Astrocyte (in vitro differentiated cells and primary cell): ENCODE results near the gene GBX1. TPM values are rescaled to one million over a fixed set of nuclear protein-coding genes. Genes with fewer than 3 reads are reported as not detected.

Experiments used
- DNase-seq: peaks from one replicate; pipeline ENCODE4 v3.0.0-alpha.2; 2010; ENCODE audit warnings: low read depth
- FAIRE-seq: peaks from 2 replicates; lab custom pipeline; 2011; peaks lifted over from hg19 to GRCh38; lab: Jason Lieb, UNC
- H2AFZ ChIP-seq: 2 replicates; pipeline ENCODE4 v1.6.0; 2012; ENCODE audit warnings: low read depth, low read length, inconsistent platforms
- H3K27ac ChIP-seq: 2 replicates; pipeline ENCODE4 v1.5.1; 2011; ENCODE audit warnings: low read depth, low read length, inconsistent platforms
- H3K27me3 ChIP-seq: 2 replicates; pipeline ENCODE4 v1.6.0; 2011; ENCODE audit warnings: low read length, inconsistent platforms; ENCODE audit not compliant: insufficient read depth
- H3K36me3 ChIP-seq: 2 replicates; pipeline ENCODE4 v1.5.1; 2011; ENCODE audit warnings: low read length, inconsistent platforms; ENCODE audit not compliant: insufficient read depth
- H3K4me1 ChIP-seq: 2 replicates; pipeline ENCODE4 v1.5.1; 2011; ENCODE audit warnings: low read length, inconsistent platforms; ENCODE audit not compliant: insufficient read depth
- H3K4me2 ChIP-seq: 2 replicates; pipeline ENCODE4 v1.6.0; 2012; ENCODE audit warnings: low read length, inconsistent platforms
- H3K4me3 ChIP-seq: 2 replicates; pipeline ENCODE4 v1.5.1; 2011; ENCODE audit warnings: low read depth, mild to moderate bottlenecking, low read length, inconsistent platforms; ENCODE audit not compliant: insufficient read depth
- H3K79me2 ChIP-seq: 2 replicates; pipeline ENCODE4 v1.6.0; 2012; ENCODE audit warnings: mild to moderate bottlenecking, low read length, inconsistent platforms; ENCODE audit not compliant: insufficient read depth
- H3K9ac ChIP-seq: 2 replicates; pipeline ENCODE4 v1.6.0; 2012; ENCODE audit warnings: mild to moderate bottlenecking, low read length, inconsistent platforms
- H3K9me3 ChIP-seq: 2 replicates; pipeline ENCODE4 v1.5.1; 2012; ENCODE audit warnings: low read depth, mild to moderate bottlenecking, low read length, inconsistent platforms; ENCODE audit not compliant: insufficient read depth
- H4K20me1 ChIP-seq: 2 replicates; pipeline ENCODE4 v1.6.0; 2012; ENCODE audit warnings: low read length, inconsistent platforms; ENCODE audit not compliant: insufficient read depth
- H3K27ac Mint-ChIP-seq: one replicate; pipeline ENCODE4 v1.8.0; 2021; ENCODE audit warnings: mild to moderate bottlenecking, mixed read lengths; ENCODE audit not compliant: unreplicated experiment
- H3K27me3 Mint-ChIP-seq: one replicate; pipeline ENCODE4 v1.8.0; 2021; ENCODE audit warnings: low read depth, mixed read lengths; ENCODE audit not compliant: unreplicated experiment
- H3K36me3 Mint-ChIP-seq: one replicate; pipeline ENCODE4 v1.8.0; 2021; ENCODE audit warnings: low read depth, mixed read lengths; ENCODE audit not compliant: unreplicated experiment
- H3K4me1 Mint-ChIP-seq: one replicate; pipeline ENCODE4 v1.8.0; 2021; ENCODE audit warnings: low read depth, mixed read lengths; ENCODE audit not compliant: unreplicated experiment
- H3K4me3 Mint-ChIP-seq: one replicate; pipeline ENCODE4 v1.8.0; 2021; ENCODE audit warnings: mild to moderate bottlenecking, moderate library complexity, mixed read lengths; ENCODE audit not compliant: unreplicated experiment
- H3K9me3 Mint-ChIP-seq: one replicate; pipeline ENCODE4 v1.8.0; 2021; ENCODE audit warnings: mild to moderate bottlenecking, mixed read lengths; ENCODE audit not compliant: unreplicated experiment
- EZH2 ChIP-seq: IDR thresholded peaks from 2 replicates; pipeline ENCODE4 v1.6.1; 2012; ENCODE audit warnings: mild to moderate bottlenecking, low read length, inconsistent platforms; ENCODE audit not compliant: insufficient read depth
- total RNA-seq: library from RNA; stranded (reverse); gene quantifications from 2 replicates; pipeline ENCODE4 v1.2.1, GENCODE V29; 2021
- TF ChIP-seq, protein P1 (sequence below): IDR thresholded peaks from 2 replicates; pipeline ENCODE4 v1.5.1; 2011; ENCODE audit warnings: low read depth, mild to moderate bottlenecking, inconsistent platforms, low read length, moderate library complexity; ENCODE audit not compliant: insufficient read depth

The GBX1 gene
- total RNA-seq, 1 donor from 2014 or later: not detected

DNA sequence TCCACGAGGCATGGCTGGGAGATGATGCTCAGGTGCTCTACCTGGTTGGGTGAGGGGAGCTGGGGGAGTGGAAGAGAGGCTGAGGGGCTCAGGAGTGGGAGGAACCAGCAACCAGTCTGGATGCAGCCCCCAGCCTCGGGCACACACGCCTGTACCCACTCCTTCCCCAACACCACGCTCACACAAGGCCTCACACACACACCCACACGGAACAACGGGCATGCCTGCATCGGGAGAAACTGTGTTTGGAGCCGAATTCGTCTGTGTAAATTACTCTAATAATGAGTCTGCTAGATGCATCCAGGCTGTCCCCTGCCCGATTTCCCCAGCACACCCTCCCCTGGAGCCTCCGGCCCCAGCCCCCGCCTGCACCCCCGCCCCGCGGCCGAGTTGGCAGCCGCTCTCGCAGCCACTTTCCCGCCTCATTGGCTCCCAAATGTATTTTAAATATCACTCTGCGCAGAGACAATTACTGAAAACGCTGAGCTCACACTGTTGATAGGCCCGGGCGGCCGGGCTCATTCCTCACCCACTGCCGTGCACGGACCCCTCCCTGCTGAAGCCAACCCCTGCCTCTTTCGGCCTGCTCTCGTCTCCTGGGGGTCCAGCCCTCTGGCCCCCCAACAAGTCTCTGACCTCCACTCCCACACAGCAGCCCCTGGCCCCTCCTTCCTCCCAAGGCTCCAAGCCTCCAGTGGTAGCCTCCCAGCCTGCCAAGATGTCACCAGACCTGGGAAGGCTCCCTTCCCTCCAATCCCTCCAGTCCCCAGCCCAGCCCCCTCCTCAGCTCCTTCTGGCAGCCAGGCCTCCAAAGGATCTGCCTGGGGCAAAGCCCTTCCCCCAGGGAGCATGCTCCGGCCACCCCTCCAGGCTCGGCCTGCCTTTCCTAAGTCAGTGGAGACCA is 31.7 kb upstream of the GBX1 start:
- no peaks in the 10 kb centered on the region for H4K20me1 ChIP-seq
- no peaks in the 10 kb centered on the region for H3K4me1 ChIP-seq
- H2AFZ ChIP-seq: no peak overlapping the region
- TF ChIP-seq, protein P1, sequence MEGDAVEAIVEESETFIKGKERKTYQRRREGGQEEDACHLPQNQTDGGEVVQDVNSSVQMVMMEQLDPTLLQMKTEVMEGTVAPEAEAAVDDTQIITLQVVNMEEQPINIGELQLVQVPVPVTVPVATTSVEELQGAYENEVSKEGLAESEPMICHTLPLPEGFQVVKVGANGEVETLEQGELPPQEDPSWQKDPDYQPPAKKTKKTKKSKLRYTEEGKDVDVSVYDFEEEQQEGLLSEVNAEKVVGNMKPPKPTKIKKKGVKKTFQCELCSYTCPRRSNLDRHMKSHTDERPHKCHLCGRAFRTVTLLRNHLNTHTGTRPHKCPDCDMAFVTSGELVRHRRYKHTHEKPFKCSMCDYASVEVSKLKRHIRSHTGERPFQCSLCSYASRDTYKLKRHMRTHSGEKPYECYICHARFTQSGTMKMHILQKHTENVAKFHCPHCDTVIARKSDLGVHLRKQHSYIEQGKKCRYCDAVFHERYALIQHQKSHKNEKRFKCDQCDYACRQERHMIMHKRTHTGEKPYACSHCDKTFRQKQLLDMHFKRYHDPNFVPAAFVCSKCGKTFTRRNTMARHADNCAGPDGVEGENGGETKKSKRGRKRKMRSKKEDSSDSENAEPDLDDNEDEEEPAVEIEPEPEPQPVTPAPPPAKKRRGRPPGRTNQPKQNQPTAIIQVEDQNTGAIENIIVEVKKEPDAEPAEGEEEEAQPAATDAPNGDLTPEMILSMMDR: no peak
- TF ChIP-seq EZH2: no peak
- Mint-ChIP-seq H3K36me3 (no peaks in the 10 kb centered on the region), H3K4me1 (no peaks in the 10 kb centered on the region), H3K27me3 (peaks cover 41% of the 10 kb centered on the region), H3K27ac (no peak overlapping the region), H3K9me3 (peaks cover 5% of the 10 kb centered on the region), H3K4me3 (no peak overlapping the region)
- H3K4me2 ChIP-seq: no peak overlapping the region
- no peak overlapping the region for H3K9ac ChIP-seq
- H3K27me3 ChIP-seq: peaks cover 35% of the 10 kb centered on the region
- no peak for FAIRE-seq
- H3K9me3 ChIP-seq: no peaks in the 10 kb centered on the region
- H3K4me3 ChIP-seq: no peak overlapping the region
- no peak for DNase-seq
- no peaks in the 10 kb centered on the region for H3K79me2 ChIP-seq
- H3K36me3 ChIP-seq: no peaks in the 10 kb centered on the region
- no peak overlapping the region for H3K27ac ChIP-seq

DNA sequence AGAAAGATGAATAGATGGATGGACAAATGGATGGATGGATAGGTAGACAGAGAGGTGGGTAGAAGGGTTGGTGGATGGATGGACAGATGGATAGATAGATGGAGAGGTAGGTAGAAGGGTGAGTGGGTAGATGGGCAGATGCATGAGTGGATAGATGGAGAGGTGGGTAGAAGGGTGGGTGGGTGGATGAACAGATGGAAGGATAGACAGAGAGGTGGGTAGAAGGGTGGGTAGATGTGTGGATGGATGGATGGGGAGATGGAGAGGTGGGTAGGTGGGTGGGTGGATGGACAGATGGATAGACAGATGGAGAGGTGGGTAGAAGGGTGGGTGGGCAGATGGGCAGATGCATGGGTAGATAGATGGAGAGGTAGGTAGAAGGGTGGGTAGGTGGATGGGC is 30.4 kb upstream of the GBX1 start:
- H3K36me3 Mint-ChIP-seq: no peaks in the 10 kb centered on the region
- Histone ChIP-seq H2AFZ (no peak overlapping the region), H3K27me3 (peaks cover 34% of the 10 kb centered on the region), H3K4me3 (no peak overlapping the region), H3K4me1 (no peaks in the 10 kb centered on the region), H3K27ac (no peak overlapping the region), H3K4me2 (no peak overlapping the region), H3K79me2 (no peaks in the 10 kb centered on the region), H3K9me3 (no peaks in the 10 kb centered on the region), H4K20me1 (no peaks in the 10 kb centered on the region), H3K36me3 (no peaks in the 10 kb centered on the region), H3K9ac (no peak overlapping the region)
- peaks cover 5% of the 10 kb centered on the region for H3K9me3 Mint-ChIP-seq
- no peak overlapping the region for H3K4me3 Mint-ChIP-seq
- FAIRE-seq (no peak), DNase-seq (no peak)
- no peak overlapping the region for H3K27ac Mint-ChIP-seq
- H3K4me1 Mint-ChIP-seq: no peaks in the 10 kb centered on the region
- peaks cover 37% of the 10 kb centered on the region for H3K27me3 Mint-ChIP-seq
- TF ChIP-seq EZH2: no peak
- TF ChIP-seq, protein P1: no peak
